Fibroblast of skin of abdomen (primary cell): Measurements from ENCODE around the gene CERK.
"Not testable (repeated sequence)": the region's sequence is repeated elsewhere in the genome, so short reads cannot be mapped to it uniquely, and the experiment has no call there.

Experiments used
- DNase-seq: peaks from one replicate; pipeline ENCODE4 v3.0.0-alpha.2; 2013

Gene CERK

DNA sequence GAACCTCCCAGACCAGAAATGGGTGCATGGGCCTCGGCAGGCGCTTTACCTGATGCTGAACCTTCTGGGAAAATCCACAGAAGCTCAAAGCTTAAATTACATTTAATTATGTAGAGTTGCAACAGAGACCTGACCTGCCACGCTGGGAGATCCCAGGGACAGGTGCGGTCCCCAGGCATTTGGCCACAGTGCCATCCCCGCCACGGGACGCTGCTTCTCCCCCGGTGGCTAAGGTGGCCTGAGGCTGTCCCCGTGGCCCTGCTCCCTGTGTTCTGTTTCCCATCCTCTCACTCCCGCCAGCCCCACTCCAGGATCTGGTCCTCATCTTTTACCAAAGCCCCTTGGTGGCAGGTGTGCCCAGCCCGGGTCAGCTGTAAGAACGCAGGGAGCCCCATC lies 78.3 kb downstream of the CERK start:
- no peak for DNase-seq

DNA sequence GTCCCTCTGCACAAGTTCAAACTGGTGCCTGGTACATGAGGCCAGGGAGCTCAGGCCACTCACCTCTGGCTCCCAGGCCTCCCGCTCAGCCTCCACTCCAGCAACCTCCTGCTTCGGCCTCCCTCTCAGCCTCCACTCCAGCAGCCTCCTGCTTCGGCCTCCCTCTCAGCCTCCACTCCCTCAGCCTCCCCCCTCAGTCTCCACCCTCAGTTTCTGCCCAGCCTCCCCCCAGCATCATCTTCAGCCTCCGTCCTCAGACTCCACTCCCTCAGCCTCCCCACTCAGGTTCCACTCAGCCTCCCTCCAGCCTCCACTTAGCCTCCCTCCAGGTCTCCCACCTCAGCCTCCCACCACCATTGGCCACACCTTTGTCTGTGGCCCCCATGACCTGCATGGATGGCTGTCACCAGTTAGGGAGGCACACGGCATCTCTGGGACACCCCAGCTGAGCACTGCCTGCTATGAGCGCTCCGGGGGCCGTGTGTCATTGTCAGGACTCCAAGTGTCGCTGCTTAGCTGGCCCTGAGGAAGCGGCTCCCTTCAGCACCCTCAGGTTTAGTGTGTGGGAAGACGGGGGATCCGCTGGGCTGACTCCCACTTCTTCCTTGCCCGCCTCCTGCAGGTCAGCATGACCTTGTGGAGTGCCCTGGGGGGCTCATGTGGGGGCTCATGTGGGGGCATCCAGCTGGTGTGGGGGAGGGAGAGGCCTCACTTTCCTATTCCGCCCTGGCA lies 78.8 kb downstream of the CERK start:
- DNase-seq, result no peak

DNA sequence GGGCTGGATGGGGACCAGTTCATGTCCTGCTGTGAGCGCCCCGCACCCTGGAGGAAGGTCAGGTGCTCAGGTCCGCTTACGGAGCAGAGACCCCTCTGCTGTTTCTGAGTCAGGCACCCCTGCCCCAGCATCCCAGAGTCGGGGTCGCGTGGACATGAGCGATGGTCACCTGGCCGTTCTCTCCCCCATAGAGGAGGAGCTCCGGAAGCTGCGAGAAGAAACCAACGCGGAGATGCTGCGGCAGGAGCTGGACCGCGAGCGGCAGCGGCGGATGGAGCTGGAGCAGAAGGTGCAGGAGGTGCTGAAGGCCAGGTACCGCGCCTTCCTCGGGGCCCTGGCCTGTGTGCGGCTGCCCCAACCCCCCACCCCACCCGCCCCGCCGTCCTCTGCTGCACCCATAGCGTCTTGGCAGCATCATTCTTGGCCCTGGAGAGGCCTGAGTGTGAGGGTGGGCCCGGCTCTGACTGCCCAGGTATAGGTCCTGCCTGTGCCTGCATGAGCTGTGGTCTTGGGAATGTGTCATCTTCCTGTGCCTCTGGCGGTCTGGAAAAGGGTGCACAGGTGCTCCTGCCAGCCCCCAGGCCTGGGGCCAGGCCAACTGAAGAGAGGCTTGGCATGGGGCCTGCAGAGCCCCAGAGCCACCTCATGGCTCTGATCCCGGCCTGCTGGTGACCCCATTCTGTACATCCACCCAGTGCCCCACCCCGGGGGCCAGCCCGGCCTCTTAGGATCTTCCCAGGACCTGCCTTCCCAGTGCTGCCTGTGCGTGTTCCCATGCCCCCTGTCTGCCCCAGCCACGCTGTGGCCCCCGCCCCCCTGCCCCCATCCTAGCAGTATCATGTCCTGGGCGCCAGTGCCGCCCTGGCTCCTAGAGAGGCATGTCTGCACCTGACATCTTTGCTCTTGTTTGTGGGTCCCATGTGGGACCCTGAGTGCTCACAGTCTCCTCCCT lies 79.8 kb downstream of the CERK start:
- DNase-seq, result no peak

DNA sequence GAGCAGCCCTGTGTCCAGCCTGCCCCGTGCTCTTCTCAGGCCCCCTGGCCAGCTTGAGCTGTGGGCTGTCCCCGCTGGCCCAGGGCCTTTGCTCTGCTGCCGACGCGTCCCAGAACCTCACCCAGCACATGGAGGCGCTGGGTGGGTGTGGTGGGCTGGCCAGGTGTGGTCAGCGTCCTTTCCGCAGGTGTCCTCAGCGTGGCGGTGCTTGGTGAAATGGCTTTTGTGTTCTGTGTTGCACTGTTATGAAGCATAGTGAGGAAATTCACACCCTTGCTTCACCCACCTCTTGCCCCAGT lies 80.4 kb downstream of the CERK start:
- no peak for DNase-seq

DNA sequence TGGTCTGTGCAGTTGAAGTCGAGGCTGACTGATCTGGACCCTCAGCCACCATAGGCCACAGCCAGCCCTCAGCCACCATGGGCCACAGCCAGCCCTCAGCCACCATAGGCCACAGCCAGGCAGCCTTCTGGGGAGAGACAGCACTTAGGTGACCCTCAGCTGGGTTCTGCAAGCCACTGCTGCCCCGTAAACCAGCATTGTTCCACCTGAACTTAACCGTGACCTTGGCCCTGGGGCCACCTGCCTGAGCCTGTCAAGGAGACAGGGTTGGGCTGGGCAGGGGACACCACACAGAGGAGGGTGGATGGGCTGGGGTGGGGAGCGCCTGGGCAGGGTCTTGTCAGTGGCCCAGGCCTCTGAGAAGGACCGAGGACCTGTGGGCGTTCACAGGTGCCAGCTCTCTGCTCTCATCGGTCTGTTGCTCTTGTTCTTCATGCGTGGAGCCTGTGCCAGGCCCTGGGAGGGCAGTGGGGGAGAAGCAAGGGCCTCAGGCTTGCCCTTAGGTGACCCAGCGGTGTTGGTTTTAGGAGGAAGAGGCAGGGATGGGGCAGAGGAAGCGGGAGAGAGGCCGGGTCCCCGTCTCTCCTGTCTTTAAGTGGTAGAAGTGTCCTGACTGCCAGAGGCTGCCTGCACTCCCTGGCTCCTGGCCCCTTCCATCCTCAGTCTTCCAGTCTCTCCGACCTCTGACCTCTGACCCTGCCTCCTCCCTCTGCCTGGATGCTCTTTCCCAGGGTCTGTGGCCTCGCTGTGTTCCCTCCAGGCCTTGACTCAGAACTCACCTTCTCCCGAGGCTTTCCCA lies 81.0 kb downstream of the CERK start:
- DNase-seq, result no peak

GRCh38 chr22:46655861-46656608 lies 82.0 kb downstream of the CERK start:
- DNase-seq, result no peak

GRCh38 chr22:46654927-46655595 lies 83.0 kb downstream of the CERK start:
- DNase-seq, result no peak

DNA sequence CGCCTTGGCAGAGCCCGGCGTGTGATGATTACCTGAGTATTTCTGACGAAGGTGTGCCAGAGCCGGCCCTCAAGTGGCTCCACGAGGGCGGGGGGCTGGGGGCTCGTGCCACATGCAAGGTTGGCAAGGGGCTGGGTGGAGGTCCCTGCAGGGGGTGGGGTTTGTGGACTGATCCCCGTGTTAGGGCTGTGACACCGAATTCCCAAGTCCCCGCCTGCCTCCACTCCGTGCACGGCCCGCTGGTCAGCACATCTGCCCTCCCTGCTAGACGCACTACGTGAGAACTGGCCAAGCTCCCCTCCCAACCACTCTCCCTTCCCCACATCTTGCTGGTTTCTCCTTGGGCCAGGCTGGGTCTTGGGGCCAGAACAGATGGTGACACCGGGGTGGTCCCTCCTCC lies 83.6 kb downstream of the CERK start:
- DNase-seq, result no peak

DNA sequence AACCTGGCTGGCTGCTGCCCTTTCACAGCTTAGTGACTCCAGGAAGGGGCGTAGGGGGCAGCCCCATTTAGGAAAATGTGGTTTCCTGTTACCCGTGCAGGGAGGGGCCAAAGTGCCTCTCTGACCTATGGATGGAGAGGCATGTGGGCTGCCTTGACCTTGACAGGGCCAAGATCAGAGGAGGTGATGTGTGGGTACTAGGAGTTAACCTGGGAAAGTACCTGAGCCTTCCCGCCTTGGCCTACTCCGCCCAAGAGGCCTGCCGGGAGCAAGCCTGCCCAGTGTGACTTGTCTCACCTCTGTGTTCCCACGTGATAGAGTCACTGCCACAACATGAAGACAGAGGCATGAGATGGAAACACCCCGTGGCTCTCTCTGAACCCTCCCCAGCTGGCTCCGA lies 84.5 kb downstream of the CERK start:
- no peak for DNase-seq

DNA sequence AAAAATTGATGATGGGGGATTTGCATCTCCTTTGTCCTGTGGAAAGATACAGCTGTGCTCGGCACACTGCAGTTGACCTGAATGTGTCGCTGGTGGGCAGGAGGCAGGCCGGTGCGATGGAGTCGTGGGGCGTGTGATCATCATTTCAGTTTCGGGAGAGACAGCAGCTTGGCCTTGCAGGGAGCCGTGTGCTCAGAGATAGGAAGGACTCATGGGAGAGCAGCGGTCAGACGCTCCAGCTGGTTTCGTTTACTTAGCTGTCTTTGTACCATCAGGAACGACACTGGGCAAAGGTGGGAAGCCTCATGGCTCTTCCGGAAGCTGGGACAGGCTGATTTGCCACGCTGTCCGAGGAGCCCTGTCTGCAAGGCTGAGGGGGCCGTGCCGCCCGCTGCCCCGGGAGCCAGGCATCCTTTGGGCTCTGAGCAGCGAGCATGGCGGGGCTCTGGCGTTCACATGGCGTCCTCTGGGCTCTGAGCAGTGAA lies 85.2 kb downstream of the CERK start:
- peak; percentile 13 for DNase-seq

- DNase-seq, result no peak
Observed at GRCh38 chr22:46652081-46652846, 85.8 kb downstream of the CERK start.

- DNase-seq, result no peak
Observed at GRCh38 chr22:46651316-46651715, 86.7 kb downstream of the CERK start.

DNA sequence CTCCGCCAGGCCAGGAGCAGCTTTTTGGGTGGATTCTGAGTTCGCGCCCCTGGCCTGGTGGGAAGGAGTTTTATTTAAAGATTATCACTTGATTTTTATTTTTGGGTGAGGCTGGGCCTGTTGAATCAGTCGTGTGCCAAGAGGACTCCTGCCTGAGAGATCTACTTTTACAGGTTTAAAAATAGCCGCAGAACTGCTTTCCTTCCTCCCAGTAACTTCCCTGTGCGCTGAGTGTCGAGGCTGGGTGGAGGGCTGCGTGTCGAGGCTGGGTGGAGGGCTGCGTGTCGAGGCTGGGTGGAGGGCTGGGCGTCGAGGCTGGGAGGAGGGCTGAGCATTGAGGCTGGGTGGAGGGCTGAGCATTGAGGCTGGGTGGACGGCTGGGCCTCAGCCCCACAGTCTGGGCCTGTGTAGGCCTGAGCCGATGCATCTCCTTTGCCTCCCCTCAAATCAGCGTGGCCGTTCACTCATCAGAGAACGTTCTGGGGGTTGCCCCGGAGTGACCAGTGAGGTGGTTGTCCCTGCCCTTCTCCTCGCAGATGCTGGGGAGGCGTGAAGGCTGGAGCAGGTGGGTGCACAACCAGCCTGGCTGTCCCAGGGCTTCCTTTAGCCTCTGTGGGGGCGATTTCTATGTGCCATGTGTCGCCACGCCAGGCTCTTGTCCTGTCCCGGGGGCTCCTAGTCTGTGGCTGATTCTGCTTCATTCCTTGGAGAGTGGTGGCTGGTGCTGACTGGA lies 87.8 kb downstream of the CERK start:
- no peak for DNase-seq

- peak; percentile 9 for DNase-seq
Observed at GRCh38 chr22:46649141-46650077, 88.6 kb downstream of the CERK start.

GRCh38 chr22:46648225-46648820 lies 89.7 kb downstream of the CERK start:
- not testable (repeated sequence) for DNase-seq

- DNase-seq, result no peak
Observed at GRCh38 chr22:46646531-46647215, 91.4 kb downstream of the CERK start.

DNA sequence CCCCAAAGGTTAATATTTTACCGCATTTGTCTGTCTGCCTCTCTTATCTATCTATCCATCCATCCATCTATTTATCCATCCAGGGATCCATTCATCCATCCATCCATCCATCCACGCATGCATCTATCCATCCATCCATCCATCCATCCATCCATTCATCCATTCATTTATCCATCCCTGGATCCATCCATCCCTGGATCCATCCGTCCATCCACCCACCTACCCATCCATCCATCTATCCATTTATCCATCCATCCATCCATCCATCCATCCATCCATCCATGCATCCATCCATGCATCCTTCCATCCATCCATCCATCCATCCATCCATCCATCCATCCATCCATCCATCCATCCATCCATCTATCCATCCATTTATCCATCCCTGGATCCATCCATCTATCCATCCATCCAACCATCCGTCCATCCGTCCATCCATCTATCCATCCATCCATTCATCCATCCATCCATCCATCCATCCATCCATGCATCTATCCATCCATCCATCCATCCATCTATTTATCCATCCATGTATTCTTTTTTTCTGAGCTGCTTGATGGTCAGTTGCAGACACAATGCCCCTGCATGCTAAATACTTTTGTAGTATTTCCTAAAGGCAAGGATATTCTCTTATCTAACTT lies 95.1 kb downstream of the CERK start:
- not testable (repeated sequence) for DNase-seq
